HUDEP-2 (cell line): ENCODE measurements around the gene PAK5.

Source experiments
- DNase-seq, 76 experiments: peaks; one replicate each; lab custom pipeline; 2025; ENCODE audit not compliant: unreplicated experiment in 76 of 76; lab: John Stamatoyannopoulos, UW

Gene PAK5

GRCh38 chr20:9503526-9504245, 335.2 kb downstream of the PAK5 start:
- no peak for DNase-seq

DNA sequence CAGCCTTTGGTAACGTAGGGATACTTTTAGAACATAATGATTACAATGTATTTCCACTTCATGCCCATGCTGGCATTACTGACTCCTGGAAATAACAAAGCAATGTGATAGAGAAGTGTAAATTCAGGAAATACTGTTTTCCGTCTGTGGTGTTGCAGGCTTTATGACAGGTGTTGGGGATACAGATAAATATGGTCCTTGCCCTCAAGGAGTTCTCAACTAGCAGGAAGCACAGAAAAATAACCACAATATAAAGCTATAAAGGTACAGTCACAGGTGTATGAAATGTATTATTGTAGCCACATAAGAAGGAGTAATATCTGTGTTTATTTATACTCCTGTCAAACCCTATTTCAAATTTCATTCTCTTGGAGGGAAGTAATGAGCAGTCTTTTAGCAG, 337.4 kb downstream of the PAK5 start:
- no peak for DNase-seq

- no peak for DNase-seq
Observed at GRCh38 chr20:9500121-9500520, 338.8 kb downstream of the PAK5 start.

GRCh38 chr20:9499126-9499899, 339.6 kb downstream of the PAK5 start:
- DNase-seq, result no peak

DNA sequence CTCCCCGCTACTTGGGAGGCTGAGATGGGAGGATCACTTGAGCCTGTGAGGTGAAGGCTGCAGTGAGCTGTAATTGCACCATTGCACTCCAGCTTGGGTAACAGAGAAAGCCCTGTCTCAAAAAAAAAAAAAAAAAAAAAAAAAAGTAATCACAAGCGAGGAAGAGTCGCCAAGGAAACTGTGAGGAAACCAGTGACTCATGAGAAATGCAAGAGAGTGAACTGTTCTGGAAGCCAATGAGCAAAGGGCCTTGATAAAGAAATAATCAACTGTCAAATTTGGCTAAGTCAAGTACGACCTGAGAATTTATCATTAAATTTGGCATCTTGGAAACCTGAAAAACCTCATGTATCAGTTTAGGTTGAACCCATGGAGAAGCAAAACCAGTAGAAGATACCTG, 340.6 kb downstream of the PAK5 start:
- DNase-seq, result no peak

- DNase-seq, result no peak
Observed at GRCh38 chr20:9496155-9496554, 342.7 kb downstream of the PAK5 start.

GRCh38 chr20:9495701-9496100, 343.2 kb downstream of the PAK5 start:
- no peak for DNase-seq

- no peak for DNase-seq
Observed at GRCh38 chr20:9493803-9494202, 345.1 kb downstream of the PAK5 start.

DNA sequence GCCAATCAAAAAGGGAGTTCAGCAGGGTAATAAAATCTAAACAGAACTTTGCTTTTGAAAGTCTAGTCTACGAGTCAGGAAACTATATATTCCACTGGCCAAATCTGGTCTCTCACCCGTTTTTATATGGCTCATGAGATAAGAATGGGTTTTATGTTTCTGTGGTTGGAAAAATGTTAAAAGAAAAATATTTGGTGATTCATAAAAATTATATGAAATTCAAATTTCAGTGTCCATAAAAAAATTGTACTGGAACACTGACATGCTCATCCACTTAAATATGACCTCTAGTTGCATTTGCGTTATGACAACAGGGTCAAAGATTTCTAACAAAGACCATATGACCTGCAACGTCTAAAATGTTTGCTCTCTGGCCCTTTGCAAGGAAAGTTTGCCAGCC, 346.8 kb downstream of the PAK5 start:
- no peak for DNase-seq

- no peak for DNase-seq
Observed at GRCh38 chr20:9491324-9491723, 347.6 kb downstream of the PAK5 start.

GRCh38 chr20:9490631-9491030, 348.2 kb downstream of the PAK5 start:
- no peak for DNase-seq

DNA sequence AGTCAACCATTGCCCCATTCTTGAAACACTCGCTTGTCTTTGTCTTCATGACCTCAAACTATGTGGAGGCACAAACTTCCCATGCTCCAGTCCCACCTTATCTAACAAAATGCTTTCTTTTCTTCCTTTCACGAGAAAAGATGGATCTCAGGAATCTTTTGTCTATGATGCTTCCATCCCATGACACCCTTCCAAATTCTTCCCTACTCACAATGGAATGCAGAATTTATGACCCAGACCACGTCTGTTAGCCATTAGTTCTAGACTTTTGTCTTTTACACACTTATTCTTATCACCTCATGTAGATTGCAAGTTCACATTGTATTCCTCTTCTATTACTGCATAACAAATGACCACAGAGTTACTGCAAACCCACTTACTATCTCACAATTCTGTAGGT, 348.7 kb downstream of the PAK5 start:
- DNase-seq, result no peak

GRCh38 chr20:9488063-9488462, 350.8 kb downstream of the PAK5 start:
- no peak for DNase-seq
